HG03025 (cell line): ENCODE data around the gene LCOR.

ENCODE experiments used
- ATAC-seq: cut with Tn5 transposase; IDR thresholded peaks from one replicate; pipeline ENCODE4 v1.9.1; 2021; ENCODE audit warnings: mild to moderate bottlenecking, moderate library complexity; ENCODE audit not compliant: unreplicated experiment, low FRiP score

LCOR gene

DNA sequence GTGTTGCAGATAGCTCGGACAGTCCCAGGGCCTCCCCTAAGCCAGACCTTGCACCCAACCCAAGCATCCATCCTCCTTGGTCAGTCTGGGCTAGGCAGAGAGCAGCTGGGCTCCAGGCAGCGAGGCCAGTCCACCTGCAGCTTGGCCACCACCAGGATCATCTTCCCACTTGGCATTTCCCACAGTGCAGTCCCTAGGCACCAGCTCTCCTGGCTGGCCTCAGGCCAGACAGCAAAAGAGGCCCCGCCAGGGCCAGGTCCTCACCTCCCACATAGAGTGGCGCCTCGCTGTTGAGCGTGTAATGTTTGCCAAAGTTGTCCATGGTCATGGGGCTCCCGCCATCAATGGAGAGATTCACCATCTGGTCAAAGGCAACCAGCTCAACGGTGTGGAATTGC lies 171.7 kb downstream of the LCOR start:
- ATAC-seq, result no peak

DNA sequence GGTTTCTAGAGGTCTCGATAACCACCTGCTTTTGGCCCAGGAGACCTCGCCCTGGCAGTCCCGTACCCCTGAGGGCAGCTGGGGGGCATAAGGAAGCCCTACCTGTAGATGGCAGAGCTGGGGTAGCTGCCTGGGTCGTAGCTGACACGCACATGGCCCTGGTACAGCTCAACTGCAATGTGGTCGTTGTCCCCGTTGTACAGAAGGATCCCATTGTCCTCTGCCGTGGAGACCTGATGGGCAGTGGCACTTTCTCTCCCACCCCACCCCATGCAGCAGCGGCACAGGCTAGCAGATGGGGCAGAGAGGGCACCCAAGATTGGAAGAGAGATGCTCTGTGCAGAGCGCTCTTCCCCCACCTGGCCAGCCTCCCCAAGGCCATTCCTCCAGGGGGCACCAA lies 172.5 kb downstream of the LCOR start:
- no peak for ATAC-seq

DNA sequence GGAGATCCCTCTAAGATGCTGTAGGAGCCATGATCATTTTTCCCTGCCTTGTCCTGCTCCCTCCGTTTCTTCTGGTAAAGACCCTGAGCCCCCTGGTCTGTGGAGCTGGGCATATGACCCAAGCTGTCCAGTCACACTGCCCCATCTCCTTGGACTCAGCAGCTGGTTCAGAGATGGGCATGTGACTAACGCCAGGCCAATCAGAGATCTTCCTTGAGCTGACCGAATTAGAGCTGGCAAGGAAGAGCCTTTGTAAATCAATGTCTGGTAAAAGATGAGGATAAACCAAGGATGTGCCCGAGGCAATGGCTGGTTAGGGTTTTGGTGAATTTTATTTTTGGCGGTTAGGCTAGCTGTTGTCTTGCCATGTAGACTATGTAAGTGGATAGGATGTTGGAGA lies 173.3 kb downstream of the LCOR start:
- no peak for ATAC-seq

DNA sequence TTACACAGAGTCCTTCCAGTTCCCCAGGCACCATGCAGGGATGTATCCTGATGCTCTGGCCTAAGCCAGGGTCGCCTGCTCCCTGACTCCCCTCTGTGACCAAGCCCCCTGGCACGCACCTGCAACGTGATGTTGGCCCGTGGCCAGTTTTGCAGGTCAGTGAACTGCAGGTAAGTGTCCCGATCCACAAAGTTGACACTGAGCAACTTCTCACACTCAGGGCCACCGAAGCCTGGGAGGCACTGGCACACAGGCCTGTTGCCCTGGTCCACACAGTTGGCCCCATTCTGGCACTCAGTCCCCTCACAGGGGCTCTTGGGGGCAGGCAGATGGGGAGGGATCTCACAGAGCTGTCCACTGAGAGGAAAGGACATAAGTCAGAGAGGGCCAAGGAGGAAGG lies 174.3 kb downstream of the LCOR start:
- no peak for ATAC-seq

DNA sequence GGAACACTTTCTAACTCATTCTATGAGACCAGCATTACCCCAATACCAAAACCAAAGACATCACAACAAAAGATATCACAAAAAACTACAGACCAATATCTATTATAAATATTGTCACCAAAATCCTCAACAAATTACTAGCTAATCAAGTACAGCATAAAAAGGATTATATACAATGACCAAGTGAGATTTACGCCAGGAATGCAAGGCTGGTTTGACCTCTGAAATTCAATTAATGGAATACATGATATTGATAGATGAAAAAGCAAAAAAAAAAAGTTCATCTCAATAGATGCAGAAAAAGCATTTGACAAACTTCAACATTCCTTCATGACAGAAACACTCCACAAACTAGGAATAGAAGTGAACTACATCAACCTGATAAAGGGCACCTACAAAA lies 175.3 kb downstream of the LCOR start:
- ATAC-seq, result no peak

DNA sequence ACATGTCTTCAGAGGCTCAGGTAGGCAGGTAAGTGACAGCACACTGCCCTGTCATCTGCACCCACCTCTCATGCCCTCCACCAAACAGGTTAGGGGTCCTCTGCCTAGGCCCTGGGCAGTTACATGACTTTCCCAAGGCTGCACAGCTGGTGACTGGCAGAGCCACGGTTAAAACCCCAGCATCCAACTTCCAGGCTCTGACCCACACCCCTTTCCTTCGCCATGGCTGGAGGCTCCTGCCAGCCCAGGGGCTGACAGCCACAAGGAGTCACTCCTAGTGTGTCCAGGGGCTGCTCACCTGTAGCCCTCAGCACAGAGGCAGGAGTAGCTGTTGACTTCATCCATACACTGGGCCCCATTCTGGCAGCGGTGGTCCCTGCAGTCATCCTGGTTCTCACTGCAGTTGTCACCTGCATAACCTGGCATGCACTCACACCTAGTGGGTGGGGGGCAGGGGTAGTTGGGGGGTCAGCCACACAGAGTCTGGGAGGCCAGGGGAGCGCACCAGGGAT lies 178.7 kb downstream of the LCOR start:
- no peak for ATAC-seq

DNA sequence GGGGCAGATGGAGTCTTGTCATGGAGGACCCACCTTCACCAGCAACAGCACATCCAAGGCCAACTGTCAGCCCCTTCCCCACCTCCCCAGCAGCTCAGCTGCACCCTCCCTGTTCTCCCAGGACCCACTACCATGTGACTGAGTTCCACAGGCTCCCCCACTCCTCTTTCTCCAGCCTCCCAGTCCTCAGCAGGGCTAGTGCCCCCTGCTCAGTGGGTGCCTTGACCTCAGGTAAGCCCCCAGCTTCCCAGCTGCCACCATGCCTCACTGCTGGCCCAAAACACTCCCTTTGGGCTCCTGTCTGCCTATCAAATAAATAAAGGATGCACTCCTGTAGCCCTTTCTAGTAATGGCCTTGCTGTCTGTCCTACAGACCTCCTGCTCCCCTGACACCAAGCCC lies 179.3 kb downstream of the LCOR start:
- ATAC-seq, result no peak

DNA sequence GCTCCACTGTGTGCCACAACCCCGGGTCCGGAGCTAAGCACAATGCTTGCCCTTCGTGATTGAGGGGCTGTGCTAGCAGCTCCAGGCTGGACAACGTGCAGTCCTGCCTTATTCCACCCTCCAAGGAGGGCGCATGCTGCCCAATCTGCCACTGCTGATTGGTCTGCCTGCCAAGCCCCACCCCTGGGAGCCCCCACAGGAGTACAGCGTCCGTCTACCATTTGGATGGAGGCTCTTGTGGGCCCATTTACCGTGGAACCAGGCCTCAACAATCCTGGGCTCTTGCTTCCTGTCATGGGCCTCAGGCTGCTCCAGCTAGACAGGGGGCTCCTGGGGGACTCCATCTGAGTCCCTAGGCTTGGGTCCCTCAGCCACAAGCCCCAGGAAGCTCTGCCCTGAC lies 180.4 kb downstream of the LCOR start:
- no peak for ATAC-seq

DNA sequence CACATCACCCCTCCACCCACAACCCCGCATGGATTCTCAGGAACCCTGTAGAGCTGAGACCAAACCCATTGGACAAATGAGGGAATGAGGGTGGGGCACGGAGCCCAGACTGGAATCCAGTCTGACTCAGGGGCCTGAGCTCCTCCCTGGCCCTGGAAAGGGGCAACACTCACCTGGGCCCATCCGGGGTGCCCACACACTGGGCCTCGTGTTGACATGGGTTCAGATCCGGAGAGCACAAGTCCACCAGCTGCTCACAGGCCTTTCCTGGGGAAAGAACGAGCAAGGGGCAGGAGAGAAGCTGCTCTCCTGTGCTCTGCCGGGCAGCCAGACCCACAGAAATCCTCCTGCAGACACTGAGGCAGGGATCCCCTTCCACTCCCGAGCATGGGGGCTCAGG lies 181.5 kb downstream of the LCOR start:
- ATAC-seq, result no peak

DNA sequence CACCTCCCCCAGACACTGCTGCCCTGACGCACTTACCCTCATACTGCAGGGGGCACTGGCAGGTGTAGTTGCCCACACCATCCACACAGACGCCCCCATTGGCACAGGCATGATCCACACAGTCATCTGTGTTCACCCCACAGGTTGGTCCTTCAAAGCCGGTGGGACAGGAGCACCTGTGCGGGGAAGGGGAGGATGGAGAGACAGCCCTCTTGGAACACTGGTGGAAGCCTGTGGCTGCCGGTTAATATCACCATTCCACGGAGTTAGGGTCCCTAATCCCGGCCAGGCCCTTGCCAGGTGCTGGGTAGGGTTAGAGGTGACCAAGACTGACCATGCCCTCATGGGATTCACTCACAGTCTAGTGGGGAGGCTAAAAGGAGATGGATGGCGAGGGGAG lies 181.9 kb downstream of the LCOR start:
- no peak for ATAC-seq

DNA sequence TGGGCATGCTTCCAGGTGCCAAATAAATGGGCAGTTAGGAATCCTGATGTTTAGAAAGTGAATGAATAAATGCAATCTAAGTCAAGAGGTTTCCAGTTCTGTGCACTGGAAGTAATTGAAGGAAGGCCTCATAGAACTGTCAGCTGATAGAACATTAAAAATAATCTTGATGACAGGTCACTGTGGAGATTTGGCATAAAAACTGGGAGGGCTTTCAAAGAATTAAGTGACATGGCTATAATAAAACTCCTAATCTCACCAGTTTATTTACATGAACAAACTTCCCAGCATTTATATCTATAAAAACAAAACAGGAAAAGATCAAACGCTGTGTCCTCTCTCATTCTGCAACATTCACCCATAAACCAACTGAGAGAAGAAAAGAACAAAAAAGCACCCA lies 183.1 kb downstream of the LCOR start:
- no peak for ATAC-seq

DNA sequence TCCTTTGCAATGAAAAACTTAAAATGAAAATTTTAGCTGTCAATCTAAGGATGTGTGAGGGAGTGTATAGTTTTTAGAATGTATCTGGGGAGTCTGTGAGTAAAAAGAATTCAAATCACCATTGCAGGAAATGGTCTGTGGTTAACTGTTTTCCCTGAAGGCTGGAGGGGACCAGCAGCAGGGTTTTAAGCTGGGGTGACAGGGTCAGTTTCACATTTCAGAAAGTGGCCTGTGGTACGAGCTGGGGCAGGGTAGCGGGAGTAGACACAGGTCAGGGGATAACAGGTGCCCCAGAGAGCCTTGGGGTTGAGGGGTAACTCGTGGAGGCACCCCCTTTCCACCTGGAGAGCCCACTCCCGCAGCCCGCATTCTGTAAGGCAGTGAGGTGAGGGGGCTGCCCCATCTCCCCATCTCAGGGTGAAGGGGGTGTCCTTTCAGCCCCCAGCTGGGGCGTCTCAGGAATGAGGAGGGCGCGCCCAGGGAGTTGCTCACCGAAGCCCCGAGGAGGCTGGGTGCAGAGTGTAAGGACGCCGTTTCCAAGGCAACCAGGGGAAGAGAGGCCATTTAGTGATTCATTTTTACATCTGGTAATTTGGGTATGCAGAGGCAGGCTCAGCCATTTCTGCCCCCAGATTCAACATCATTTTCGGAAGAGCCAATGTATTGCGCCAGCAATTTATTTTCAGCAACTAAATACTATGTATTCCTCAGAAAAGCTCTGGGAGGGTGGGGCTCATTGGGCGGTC lies 184.8 kb downstream of the LCOR start:
- peak; percentile 51 for ATAC-seq

DNA sequence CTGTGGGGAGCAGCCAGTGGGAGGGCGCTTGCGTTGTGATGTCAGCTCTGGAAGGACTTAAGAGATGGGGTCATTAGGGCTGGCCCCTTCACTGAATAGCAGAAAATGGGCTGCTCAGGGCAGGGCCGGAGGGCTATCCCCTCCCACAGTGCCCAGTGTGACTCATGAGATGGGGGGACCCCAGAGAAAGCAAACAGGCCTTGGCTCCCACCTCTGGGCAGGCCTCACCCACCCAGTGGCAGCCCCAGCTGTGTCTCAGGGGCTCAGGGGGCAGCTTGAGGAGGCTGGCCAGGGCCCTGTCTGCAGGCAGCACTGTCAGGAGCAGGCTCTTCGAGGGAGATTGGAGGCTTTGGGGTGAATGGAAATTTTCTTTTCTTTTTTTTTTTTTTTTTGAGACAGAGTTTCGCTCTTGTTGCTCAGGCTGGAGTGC lies 185.4 kb downstream of the LCOR start:
- no peak for ATAC-seq

DNA sequence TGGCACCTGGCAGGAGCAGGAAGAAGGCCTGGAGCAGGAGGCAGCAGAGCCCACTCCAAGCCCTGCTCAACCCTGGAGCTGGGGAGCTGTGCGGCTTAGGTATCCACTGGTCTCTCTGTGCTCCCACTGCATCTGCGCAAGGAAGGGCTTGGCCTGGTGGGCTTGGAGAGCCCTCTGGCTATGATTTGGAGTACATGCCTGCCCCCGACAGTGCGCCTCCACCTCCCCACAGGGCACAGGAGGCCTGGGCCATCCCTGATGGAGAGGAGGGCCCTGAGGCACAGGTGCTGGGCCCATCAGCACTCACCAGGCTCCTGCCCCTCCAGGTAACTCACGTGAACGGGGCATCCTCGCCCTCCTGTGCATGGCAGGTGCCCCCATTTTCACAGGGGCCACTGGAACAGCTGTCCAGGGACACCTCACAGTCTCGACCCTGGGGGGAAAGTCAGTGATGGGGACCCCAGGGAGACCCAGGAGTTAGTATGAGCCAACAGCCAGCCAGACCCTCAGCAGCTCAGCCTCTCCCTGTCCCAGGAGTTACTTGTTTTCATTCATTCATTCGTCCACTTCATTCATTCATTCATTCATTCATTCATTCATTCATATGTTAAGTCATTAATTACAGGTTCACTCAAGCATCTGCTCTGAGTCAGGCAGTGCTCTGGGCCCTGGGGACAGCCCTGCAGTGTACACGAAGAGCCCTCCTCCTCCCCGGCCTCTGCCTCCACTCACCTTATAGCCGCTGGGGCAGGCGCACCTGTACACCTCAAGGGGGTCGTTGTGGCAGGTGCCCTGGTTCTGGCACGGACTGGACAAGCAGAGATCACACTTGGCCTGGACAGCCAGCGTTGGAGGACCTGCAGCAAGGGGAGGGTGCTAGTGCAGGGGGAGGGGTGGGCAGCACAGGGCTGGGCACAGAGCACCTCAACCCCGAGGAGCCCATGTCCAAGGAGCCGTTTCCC lies 186.4 kb downstream of the LCOR start:
- no peak for ATAC-seq

DNA sequence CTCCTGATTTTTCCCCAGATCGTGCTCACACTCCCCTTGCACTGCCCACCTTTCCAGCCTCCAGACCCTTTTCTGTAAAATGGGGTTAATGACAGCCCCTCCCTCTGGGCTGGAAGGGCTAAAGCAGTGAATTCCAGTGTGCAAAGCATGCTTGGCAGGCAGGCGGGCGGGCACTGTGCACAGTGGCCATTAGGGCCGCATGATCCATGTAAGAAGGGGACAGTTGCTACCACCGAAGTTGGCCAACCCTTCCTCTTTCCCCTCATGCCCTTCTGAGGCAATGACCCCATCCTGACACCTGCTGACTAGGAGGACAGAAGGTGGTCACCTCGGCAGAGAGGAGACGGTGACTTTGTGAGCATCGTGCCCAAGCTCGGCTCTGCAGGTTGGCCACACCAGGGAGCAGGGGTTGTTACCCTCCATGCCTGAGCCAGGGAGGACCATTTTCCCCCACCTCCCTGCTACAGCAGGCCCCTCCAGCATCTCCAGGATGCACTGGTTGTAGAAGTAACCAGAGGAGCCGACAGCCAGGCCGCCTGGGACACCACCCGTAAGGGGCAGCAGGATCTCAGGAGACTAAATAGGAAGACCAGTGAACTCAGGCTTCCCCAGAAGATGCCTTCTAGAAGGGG lies 187.2 kb downstream of the LCOR start:
- no peak for ATAC-seq

DNA sequence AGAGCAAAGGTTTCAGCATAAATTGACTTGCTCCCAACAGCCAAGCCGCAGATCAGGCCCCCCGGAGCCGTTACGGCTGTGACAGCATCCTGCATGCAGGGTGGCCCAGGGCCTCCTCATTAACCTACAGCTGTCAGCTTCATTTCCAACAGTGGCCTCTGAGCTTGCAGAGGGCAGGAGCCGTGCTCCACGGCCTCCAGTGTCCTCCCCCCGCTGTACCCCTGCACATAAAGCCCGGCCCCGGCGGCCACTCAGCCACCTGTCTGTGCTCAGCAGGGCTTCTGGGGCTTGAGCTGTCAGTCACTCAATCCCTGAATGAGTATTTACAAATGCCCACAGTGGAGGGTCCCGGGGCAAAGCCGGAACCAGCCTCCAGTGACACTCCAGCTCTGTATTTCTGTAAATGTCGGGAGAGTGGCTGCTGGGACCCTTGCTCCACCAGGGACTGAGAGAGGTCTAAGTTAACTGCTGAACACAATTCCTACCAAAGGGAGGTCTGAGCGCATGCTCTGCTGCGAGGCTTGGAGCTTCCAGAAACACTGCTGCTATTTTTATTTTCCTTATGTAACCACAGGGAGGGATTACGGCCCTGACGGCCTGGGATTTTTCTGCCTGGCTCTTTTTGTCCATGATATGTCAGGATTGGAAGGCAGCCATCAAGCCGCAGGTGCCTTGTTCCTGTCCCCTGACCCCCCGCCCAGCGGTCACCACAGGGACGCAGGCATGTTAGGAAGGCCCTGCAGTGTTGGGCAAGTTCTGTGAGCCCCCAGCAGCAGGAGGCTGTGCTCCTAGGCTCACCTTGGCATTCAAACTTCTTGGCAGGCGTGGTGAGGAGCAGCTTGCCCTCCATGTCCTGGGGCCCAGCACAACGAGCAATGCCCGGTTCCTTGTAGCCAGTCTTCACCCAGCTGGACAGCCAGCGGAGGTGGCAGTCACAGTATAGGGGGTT lies 188.6 kb downstream of the LCOR start:
- no peak for ATAC-seq

DNA sequence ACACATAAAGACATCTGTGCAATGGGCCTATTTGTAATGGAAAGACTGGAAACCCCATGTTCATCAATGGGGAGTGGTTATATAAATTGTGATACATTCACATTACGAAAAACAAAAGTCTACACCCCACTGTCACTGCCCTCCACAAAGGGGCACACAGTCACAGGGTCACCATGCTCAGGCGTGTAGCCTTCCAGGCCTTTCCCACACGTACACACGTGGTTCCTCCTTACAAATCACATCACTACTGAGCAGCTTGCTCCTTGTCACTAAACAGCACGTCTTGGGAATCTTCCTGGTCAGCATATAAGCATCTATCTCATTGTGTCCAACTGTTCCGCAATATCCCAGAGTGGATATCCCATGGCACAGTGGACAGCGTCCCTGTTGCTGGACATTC lies 190.5 kb downstream of the LCOR start:
- no peak for ATAC-seq

DNA sequence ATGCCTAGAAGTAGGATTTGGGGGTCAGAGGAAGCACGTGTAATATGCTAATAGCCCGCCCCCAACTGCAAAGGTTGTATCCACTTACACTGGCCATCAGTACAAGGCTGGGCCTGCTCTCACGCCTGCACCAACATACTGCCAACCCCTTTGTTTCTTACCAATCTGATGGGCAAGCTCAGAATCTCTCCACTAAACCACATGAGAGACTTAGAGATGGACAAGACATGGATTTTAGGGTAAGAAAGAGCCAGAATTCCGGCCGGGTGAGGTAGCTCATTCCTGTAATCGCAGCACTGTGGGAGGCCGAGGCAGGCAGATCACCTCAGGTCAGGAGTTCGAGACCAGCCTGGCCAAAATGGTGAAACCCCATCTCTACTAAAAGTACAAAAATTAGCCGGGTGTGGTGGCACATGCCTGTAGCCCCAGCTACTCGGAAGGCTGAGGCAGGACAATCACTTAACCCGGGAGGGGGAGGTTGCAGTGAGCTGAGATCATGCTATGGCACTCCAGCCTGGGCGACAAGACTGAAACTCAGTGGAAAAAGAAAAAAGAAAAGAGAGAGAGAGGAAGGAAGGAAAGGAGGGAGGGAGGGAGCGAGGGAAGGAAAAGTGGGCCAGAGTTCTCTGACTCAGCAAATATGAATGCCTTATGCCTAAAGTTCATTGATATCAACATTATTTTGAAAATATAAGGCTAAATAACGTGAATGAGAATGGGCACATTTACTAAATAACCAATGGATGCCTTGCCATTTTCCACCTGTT lies 191.5 kb downstream of the LCOR start:
- no peak for ATAC-seq
